Esophagus muscularis mucosa (tissue), 4 donors: ENCODE results near the gene CPLX4. TPM values are rescaled to one million over a fixed set of nuclear protein-coding genes. Genes with fewer than 3 reads are reported as not detected.

ENCODE experiments used
- DNase-seq: peaks from one replicate; pipeline ENCODE4 v3.0.0-alpha.2; 2017; ENCODE audit errors: extremely low spot score
- H3K27ac ChIP-seq, 4 donors: fragments of 200-600 bp; sonication (generic); replicated peaks in 1 of 4; 1 replicate in 3 of 4; 2 replicates in 1 of 4; pipeline ENCODE4 v1.5.1; 2016 to 2019; ENCODE audit warnings: mild to moderate bottlenecking in 1 of 4
- H3K27me3 ChIP-seq, 4 donors: fragments of 200-600 bp; sonication (generic); one replicate each; pipeline versions ENCODE4 v1.5.1 to v1.6.0; 2016 to 2019
- H3K36me3 ChIP-seq, 4 donors: fragments of 200-600 bp; sonication (generic); one replicate each; pipeline ENCODE4 v1.5.1; 2016 to 2019
- H3K4me1 ChIP-seq, 4 donors: fragments of 200-600 bp; sonication (generic); one replicate each; pipeline ENCODE4 v1.5.1; 2016 to 2019
- H3K4me3 ChIP-seq, 4 donors: fragments of 200-600 bp; sonication (generic); 1 replicate in 2 of 4; 2 replicates in 2 of 4; pipeline ENCODE4 v1.5.1; 2016 to 2019; ENCODE audit warnings: mild to moderate bottlenecking in 4 of 4, moderate library complexity in 1 of 4
- H3K9me3 ChIP-seq, 4 donors: fragments of 200-600 bp; sonication (generic); 1 replicate in 3 of 4; 2 replicates in 1 of 4; pipeline ENCODE4 v1.5.1; 2016 to 2019
- EP300 ChIP-seq: sonication (generic); formaldehyde crosslinking; IDR thresholded peaks from one replicate; pipeline ENCODE4 v1.6.1; 2017; ENCODE audit warnings: antibody characterized with exemption
- POLR2A ChIP-seq: fragments of 450-650 bp; IDR thresholded peaks from one replicate; pipeline ENCODE4 v1.6.1; 2017; ENCODE audit warnings: antibody characterized with exemption, moderate library complexity, mild to moderate bottlenecking, low read depth
- POLR2AphosphoS5 ChIP-seq, 2 donors: sonication (generic); formaldehyde crosslinking; IDR thresholded peaks; one replicate each; pipeline ENCODE4 v1.6.1; 2017; ENCODE audit warnings: antibody characterized with exemption in 2 of 2
- WGBS: methylation state at CpG from one replicate; pipeline ENCODE4 v1.1.5; 2018; 5-methylcytosine and 5-hydroxymethylcytosine counted together
- intact Hi-C: fragments of 100-400 bp; cut with DNase I; formaldehyde crosslinking; loops from one replicate; pipeline ENCODE4 v1.15.1; 2023
- total RNA-seq, 4 donors: library from RNA; depleted of rRNA; stranded (reverse); fragments of >200 nt; gene quantifications; one replicate each; pipeline versions ENCODE4 v1.1.0 to v1.2.1, GENCODE V29; 2016
- TF ChIP-seq, protein P1 (sequence below), 3 experiments: fragments of 200-600 bp in 2 of 3; fragments of 450-650 bp in 1 of 3; sonication (generic) in 2 of 3; IDR thresholded peaks; one replicate each; pipeline ENCODE4 v1.5.1; 2017 to 2019; ENCODE audit warnings: antibody characterized with exemption in 3 of 3, mild to moderate bottlenecking in 2 of 3, moderate library complexity in 1 of 3

CPLX4 gene
- total RNA-seq, 4 donors from 2014 or later = not detected

DNA sequence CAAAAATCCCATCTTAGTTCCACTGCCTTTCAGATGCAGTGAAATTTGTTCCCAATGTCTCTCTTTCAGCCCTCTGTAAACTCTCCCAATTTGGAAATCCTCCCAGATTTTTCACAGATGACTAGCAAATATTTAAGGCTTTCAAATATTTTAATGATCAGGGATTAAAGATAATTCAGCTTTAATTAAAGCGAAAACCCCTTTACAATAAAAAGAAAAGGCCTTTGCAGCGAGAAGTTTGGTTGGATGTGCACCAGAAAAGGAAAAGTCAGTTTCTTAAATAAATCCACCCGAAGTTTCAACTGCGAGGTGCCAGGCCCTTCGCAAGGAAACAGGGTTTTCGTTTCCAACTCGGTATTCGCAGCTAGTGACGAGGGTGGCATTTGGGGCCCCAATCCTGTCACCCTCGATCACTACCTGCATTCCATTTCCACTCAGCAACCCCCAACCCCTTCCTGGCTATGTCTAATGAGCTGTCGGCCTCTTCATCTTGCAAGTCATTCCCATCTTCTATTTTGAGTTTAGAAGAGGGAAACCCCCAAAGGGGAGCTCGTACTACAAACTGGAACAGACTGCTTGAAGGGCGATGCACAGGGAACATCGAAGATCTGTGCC, 46.7 kb downstream of the CPLX4 start:
- H3K36me3 ChIP-seq = no peaks in the 10 kb centered on the region
- DNase-seq = no peak
- peaks cover 24 to 54% (median 52%) of the 10 kb centered on the region in 4 donors for H3K4me1 ChIP-seq
- 23% methylated on average over 14 of the region's 14 CpGs for WGBS
- no peak for TF ChIP-seq POLR2AphosphoS5 (IDR thresholded peaks at IDR 0.05)
- TF ChIP-seq, protein P1, sequence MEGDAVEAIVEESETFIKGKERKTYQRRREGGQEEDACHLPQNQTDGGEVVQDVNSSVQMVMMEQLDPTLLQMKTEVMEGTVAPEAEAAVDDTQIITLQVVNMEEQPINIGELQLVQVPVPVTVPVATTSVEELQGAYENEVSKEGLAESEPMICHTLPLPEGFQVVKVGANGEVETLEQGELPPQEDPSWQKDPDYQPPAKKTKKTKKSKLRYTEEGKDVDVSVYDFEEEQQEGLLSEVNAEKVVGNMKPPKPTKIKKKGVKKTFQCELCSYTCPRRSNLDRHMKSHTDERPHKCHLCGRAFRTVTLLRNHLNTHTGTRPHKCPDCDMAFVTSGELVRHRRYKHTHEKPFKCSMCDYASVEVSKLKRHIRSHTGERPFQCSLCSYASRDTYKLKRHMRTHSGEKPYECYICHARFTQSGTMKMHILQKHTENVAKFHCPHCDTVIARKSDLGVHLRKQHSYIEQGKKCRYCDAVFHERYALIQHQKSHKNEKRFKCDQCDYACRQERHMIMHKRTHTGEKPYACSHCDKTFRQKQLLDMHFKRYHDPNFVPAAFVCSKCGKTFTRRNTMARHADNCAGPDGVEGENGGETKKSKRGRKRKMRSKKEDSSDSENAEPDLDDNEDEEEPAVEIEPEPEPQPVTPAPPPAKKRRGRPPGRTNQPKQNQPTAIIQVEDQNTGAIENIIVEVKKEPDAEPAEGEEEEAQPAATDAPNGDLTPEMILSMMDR (IDR thresholded peaks at IDR 0.05) = no peak
- TF ChIP-seq POLR2A = no peak
- no peak for TF ChIP-seq EP300
- peak overlapping the region in 2 of 4 donors; percentile 25 to 43 for H3K4me3 ChIP-seq
- peaks cover 3 to 100% (median 72%) of the 10 kb centered on the region in 4 donors for H3K27me3 ChIP-seq
- no peak overlapping the region for H3K27ac ChIP-seq
- intact Hi-C loops = no loop called here
- H3K9me3 ChIP-seq = no peaks in the 10 kb centered on the region

DNA sequence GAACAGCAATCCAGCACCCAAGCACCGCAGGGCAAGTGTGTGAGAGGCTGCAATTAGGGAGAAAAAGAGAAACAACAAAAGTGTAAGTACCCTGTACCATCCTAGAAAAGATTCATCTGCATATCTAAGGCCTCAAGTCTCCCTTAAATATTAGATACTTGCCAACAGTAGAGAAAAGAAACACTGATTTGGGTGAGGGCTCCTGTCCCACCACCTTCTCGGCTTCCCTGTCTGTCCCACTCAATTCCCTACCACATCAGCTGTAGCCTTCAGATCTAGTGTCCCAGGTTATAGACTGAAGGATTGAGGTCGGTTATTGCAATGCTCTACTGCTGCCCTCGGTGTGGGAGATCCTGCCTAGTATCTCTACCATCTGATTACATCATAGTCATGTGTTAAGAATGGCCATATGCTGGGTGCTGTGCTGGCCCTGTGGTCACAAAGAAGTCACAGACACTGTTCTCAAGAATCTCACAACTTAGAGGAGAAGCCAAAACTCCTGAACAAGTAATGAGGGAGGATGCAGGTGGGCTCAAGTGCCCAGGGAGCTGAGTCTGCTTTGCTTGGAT, 47.7 kb downstream of the CPLX4 start:
- Histone ChIP-seq H3K36me3 (no peaks in the 10 kb centered on the region), H3K4me3 (no peak overlapping the region), H3K27ac (no peak overlapping the region), H3K27me3 (peaks cover 3 to 100% (median 75%) of the 10 kb centered on the region in 4 donors), H3K9me3 (no peaks in the 10 kb centered on the region), H3K4me1 (peaks cover 24 to 54% (median 52%) of the 10 kb centered on the region in 4 donors)
- intact Hi-C loops = no loop called here
- DNase-seq = peak; percentile 60
- WGBS = 24% methylated on average over 4 of the region's 4 CpGs
- TF ChIP-seq POLR2AphosphoS5 (IDR thresholded peaks at IDR 0.05) = no peak
- TF ChIP-seq, protein P1 (IDR thresholded peaks at IDR 0.05) = no peak
- TF ChIP-seq POLR2A = no peak
- TF ChIP-seq EP300 = no peak

DNA sequence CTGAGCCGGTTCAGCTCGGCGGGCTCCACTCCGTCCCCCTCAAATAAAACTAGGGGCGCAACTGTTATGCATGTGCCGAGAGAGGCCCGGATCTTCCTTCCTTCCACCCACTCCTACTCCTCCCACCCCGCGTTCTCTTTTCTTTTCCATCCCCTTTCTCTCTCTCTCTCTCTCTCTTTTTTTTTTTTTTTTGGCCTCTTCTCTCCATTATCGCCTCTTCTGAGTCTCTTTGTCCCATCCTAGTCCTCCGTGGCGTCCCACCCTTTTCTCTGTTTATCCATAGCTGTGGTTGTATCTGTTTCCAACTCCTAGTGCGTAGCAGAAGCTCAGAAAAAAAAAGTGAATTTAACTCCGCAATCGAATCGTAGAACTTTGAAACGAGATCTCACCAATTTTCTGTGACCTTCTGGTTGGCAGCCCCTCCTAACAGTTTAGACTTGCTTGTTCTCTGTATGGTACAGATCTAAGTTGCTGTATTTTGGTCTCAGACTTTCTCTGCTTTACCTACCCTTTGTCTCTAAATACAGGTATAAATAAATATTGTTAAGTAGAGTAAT, 48.8 kb downstream of the CPLX4 start:
- H3K27ac ChIP-seq = no peak overlapping the region
- TF ChIP-seq, protein P1 (IDR thresholded peaks at IDR 0.05) = no peak
- TF ChIP-seq POLR2A (no peak), POLR2AphosphoS5 (IDR thresholded peaks at IDR 0.05) (no peak)
- no peaks in the 10 kb centered on the region for H3K36me3 ChIP-seq
- H3K27me3 ChIP-seq = peaks cover 3 to 100% (median 80%) of the 10 kb centered on the region in 4 donors
- intact Hi-C loops = no loop called here
- peaks cover 24 to 61% (median 61%) of the 10 kb centered on the region in 4 donors for H3K4me1 ChIP-seq
- no peak for DNase-seq
- H3K4me3 ChIP-seq = peak overlapping the region in 3 of 4 donors; percentile 3 to 45 (median 35)
- 8% methylated on average over 17 of the region's 17 CpGs for WGBS
- no peaks in the 10 kb centered on the region for H3K9me3 ChIP-seq

DNA sequence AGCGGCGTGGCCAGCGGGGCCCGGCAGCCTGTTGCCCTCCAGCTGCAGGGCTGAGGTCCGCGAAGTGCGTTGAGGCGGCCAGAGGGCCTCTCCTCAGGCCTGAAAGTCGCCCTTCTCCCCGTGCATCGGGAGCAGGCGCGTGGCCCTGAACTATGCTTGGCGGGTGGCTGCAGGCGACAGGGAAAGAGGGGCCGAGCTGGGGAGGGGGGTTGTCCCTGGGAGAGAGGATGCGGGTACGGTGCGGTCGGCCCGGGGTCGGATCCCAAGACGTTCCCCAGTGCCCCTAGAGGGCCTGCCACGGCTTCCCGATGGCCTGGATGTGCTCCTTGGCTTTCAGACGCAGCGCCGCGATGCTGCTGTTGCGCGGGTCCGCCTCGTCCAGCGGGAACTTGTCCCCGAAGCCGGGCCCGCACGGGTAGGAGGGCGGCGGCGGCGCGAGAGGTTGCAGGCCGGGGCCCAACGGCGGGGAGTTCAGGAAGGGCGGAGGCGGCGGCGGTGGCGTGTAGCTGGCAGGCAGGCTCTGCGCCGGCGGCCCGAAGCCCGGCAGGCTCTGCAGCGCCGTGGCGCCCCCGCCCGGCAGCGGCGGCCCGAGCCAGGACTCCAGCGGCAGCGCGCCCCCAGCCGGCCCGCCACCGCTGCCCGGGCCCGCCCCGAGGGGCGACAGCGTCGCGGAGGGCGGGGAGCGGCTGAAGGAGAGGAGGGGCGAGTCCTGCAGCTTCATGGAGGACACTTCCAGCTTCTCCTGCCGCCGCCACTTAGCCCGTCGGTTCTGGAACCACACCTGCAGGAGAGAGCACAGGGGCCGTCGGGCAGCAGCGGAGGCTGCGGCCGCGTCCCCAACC, 49.5 kb downstream of the CPLX4 start:
- peak overlapping the region; percentile 3 to 45 (median 31) for H3K4me3 ChIP-seq
- WGBS = 2% methylated on average over 11 of the region's 90 CpGs
- TF ChIP-seq EP300 (no peak), POLR2A (no peak), POLR2AphosphoS5 (IDR thresholded peaks at IDR 0.05) (no peak)
- TF ChIP-seq, protein P1 (IDR thresholded peaks at IDR 0.05) = no peak

More for the DNA sequence above, 49.5 kb downstream of the CPLX4 start:
- Histone ChIP-seq H3K27me3 (peaks cover 3 to 100% (median 82%) of the 10 kb centered on the region in 4 donors), H3K27ac (no peak overlapping the region), H3K36me3 (no peaks in the 10 kb centered on the region), H3K4me1 (peaks cover 21 to 58% (median 57%) of the 10 kb centered on the region in 4 donors), H3K9me3 (no peaks in the 10 kb centered on the region)
- peak; percentile 79 for DNase-seq
- intact Hi-C loops = no loop called here
